ENCODE results near the gene ITGAV.
"Not testable (repeated sequence)": the region's sequence is repeated elsewhere in the genome, so short reads cannot be mapped to it uniquely, and the experiment has no call there.

Gene ITGAV

GRCh38 chr2:186562209-186562578 lies 27.7 kb upstream of the ITGAV start:
- peaks cover 9% of the 10 kb centered on the region for H3K9me3 Mint-ChIP-seq
- no peak overlapping the region for H3K4me3 Mint-ChIP-seq
- H3K27me3 Mint-ChIP-seq: peaks cover 34% of the 10 kb centered on the region
- ATAC-seq: no peak
- H3K36me3 Mint-ChIP-seq: peaks cover 5% of the 10 kb centered on the region
- no peaks in the 10 kb centered on the region for H3K4me1 Mint-ChIP-seq
- no peak overlapping the region for H3K27ac Mint-ChIP-seq

GRCh38 chr2:186568600-186568999 lies 21.3 kb upstream of the ITGAV start:
- H3K4me3 Mint-ChIP-seq, H3K4me1 Mint-ChIP-seq, ATAC-seq, H3K27ac Mint-ChIP-seq, H3K9me3 Mint-ChIP-seq, H3K36me3 Mint-ChIP-seq: not testable (repeated sequence)
- H3K27me3 Mint-ChIP-seq: peaks cover 17% of the 10 kb centered on the region

- not testable (repeated sequence) for H3K4me1 Mint-ChIP-seq, ATAC-seq, H3K4me3 Mint-ChIP-seq, H3K27ac Mint-ChIP-seq, H3K9me3 Mint-ChIP-seq, H3K36me3 Mint-ChIP-seq
- peaks cover 12% of the 10 kb centered on the region for H3K27me3 Mint-ChIP-seq
Measured at GRCh38 chr2:186569127-186569526, 20.7 kb upstream of the ITGAV start.

GRCh38 chr2:186569897-186570296 lies 20.0 kb upstream of the ITGAV start:
- no peak for ATAC-seq
- Mint-ChIP-seq H3K27me3 (peaks cover 5% of the 10 kb centered on the region), H3K27ac (no peak overlapping the region), H3K36me3 (no peaks in the 10 kb centered on the region), H3K4me1 (no peaks in the 10 kb centered on the region), H3K9me3 (no peaks in the 10 kb centered on the region), H3K4me3 (no peak overlapping the region)

- H3K27me3 Mint-ChIP-seq: no peaks in the 10 kb centered on the region
- H3K4me3 Mint-ChIP-seq: no peak overlapping the region
- H3K27ac Mint-ChIP-seq: no peak overlapping the region
- no peak for ATAC-seq
- peaks cover 5% of the 10 kb centered on the region for H3K4me1 Mint-ChIP-seq
- H3K36me3 Mint-ChIP-seq: no peaks in the 10 kb centered on the region
- no peaks in the 10 kb centered on the region for H3K9me3 Mint-ChIP-seq
Measured at GRCh38 chr2:186570604-186571003, 19.3 kb upstream of the ITGAV start.

GRCh38 chr2:186572705-186573104 lies 17.2 kb upstream of the ITGAV start:
- H3K4me3 Mint-ChIP-seq: no peak overlapping the region
- H3K36me3 Mint-ChIP-seq: no peaks in the 10 kb centered on the region
- no peaks in the 10 kb centered on the region for H3K9me3 Mint-ChIP-seq
- no peak for ATAC-seq
- H3K27me3 Mint-ChIP-seq: no peaks in the 10 kb centered on the region
- H3K27ac Mint-ChIP-seq: no peak overlapping the region
- peaks cover 5% of the 10 kb centered on the region for H3K4me1 Mint-ChIP-seq

GRCh38 chr2:186573531-186573930 lies 16.3 kb upstream of the ITGAV start:
- H3K4me3 Mint-ChIP-seq: no peak overlapping the region
- H3K9me3 Mint-ChIP-seq: no peaks in the 10 kb centered on the region
- no peak overlapping the region for H3K27ac Mint-ChIP-seq
- ATAC-seq: no peak
- no peaks in the 10 kb centered on the region for H3K27me3 Mint-ChIP-seq
- peaks cover 5% of the 10 kb centered on the region for H3K4me1 Mint-ChIP-seq
- no peaks in the 10 kb centered on the region for H3K36me3 Mint-ChIP-seq

GRCh38 chr2:186575302-186575701 lies 14.6 kb upstream of the ITGAV start:
- ATAC-seq: peak; percentile 64

GRCh38 chr2:186575856-186576255 lies 14.0 kb upstream of the ITGAV start:
- no peak overlapping the region for H3K4me3 Mint-ChIP-seq
- peaks cover 5% of the 10 kb centered on the region for H3K4me1 Mint-ChIP-seq
- no peaks in the 10 kb centered on the region for H3K27me3 Mint-ChIP-seq
- H3K36me3 Mint-ChIP-seq: no peaks in the 10 kb centered on the region
- no peaks in the 10 kb centered on the region for H3K9me3 Mint-ChIP-seq
- H3K27ac Mint-ChIP-seq: no peak overlapping the region
- no peak for ATAC-seq

More at GRCh38 chr2:186575302-186575701, 14.6 kb upstream of the ITGAV start:
- Mint-ChIP-seq H3K9me3 (no peaks in the 10 kb centered on the region), H3K27me3 (no peaks in the 10 kb centered on the region), H3K4me1 (peaks cover 5% of the 10 kb centered on the region), H3K27ac (no peak overlapping the region), H3K4me3 (no peak overlapping the region), H3K36me3 (no peaks in the 10 kb centered on the region)

GRCh38 chr2:186576614-186577013 lies 13.2 kb upstream of the ITGAV start:
- no peak overlapping the region for H3K4me3 Mint-ChIP-seq
- no peaks in the 10 kb centered on the region for H3K27me3 Mint-ChIP-seq
- no peak for ATAC-seq
- H3K9me3 Mint-ChIP-seq: no peaks in the 10 kb centered on the region
- no peak overlapping the region for H3K27ac Mint-ChIP-seq
- H3K4me1 Mint-ChIP-seq: peaks cover 5% of the 10 kb centered on the region
- H3K36me3 Mint-ChIP-seq: no peaks in the 10 kb centered on the region

- H3K27ac Mint-ChIP-seq: no peak overlapping the region
- H3K27me3 Mint-ChIP-seq: peaks cover 8% of the 10 kb centered on the region
- no peaks in the 10 kb centered on the region for H3K36me3 Mint-ChIP-seq
- H3K4me3 Mint-ChIP-seq: no peak overlapping the region
- H3K9me3 Mint-ChIP-seq: no peaks in the 10 kb centered on the region
- no peak for ATAC-seq
- H3K4me1 Mint-ChIP-seq: no peaks in the 10 kb centered on the region
Measured at GRCh38 chr2:186582698-186583097, 7.2 kb upstream of the ITGAV start.

GRCh38 chr2:186584053-186584452 lies 5.8 kb upstream of the ITGAV start:
- ATAC-seq: no peak

GRCh38 chr2:186588421-186588820 lies 1.4 kb upstream of the ITGAV start:
- Mint-ChIP-seq H3K27ac (no peak overlapping the region), H3K9me3 (no peaks in the 10 kb centered on the region), H3K36me3 (no peaks in the 10 kb centered on the region), H3K27me3 (peaks cover 8% of the 10 kb centered on the region), H3K4me1 (peaks cover 17% of the 10 kb centered on the region), H3K4me3 (no peak overlapping the region)
- no peak for ATAC-seq

More at GRCh38 chr2:186584053-186584452, 5.8 kb upstream of the ITGAV start:
- no peaks in the 10 kb centered on the region for H3K36me3 Mint-ChIP-seq
- peaks cover 3% of the 10 kb centered on the region for H3K4me1 Mint-ChIP-seq
- H3K27ac Mint-ChIP-seq: no peak overlapping the region
- H3K9me3 Mint-ChIP-seq: no peaks in the 10 kb centered on the region
- peaks cover 8% of the 10 kb centered on the region for H3K27me3 Mint-ChIP-seq
- no peak overlapping the region for H3K4me3 Mint-ChIP-seq

- Mint-ChIP-seq H3K4me3 (peak overlapping the region; percentile 81), H3K9me3 (no peaks in the 10 kb centered on the region), H3K4me1 (peaks cover 17% of the 10 kb centered on the region), H3K27me3 (peaks cover 8% of the 10 kb centered on the region), H3K36me3 (no peaks in the 10 kb centered on the region), H3K27ac (peak overlapping the region; percentile 90)
- ATAC-seq: no peak
Measured at GRCh38 chr2:186588940-186589611, 780 bp upstream of the ITGAV start.

GRCh38 chr2:186590350-186590758 lies 498 bp downstream of the ITGAV start:
- H3K27ac Mint-ChIP-seq: peak overlapping the region; percentile 90
- no peaks in the 10 kb centered on the region for H3K9me3 Mint-ChIP-seq
- peaks cover 17% of the 10 kb centered on the region for H3K4me1 Mint-ChIP-seq
- no peaks in the 10 kb centered on the region for H3K36me3 Mint-ChIP-seq
- peak overlapping the region; percentile 81 for H3K4me3 Mint-ChIP-seq
- H3K27me3 Mint-ChIP-seq: peaks cover 1% of the 10 kb centered on the region
- no peak for ATAC-seq

GRCh38 chr2:186590759-186591505 lies 1.1 kb downstream of the ITGAV start:
- Mint-ChIP-seq H3K27me3 (no peaks in the 10 kb centered on the region), H3K4me1 (peaks cover 17% of the 10 kb centered on the region), H3K36me3 (no peaks in the 10 kb centered on the region), H3K9me3 (no peaks in the 10 kb centered on the region), H3K4me3 (peak overlapping the region; percentile 81), H3K27ac (peak overlapping the region; percentile 90)
- ATAC-seq: no peak

Data from stimulated activated memory B cell treated with anti-CD40 and anti-IgM and Interleukin-4, amounts not matched to agents 10 μg/mL and 1 μg/mL and 100 μg/mL, for 72 hours (primary cell).